ENCODE measurements around the gene FBXO10. TPM values are rescaled to one million over a fixed set of nuclear protein-coding genes. Genes with fewer than 3 reads are reported as not detected.

Gene FBXO10
- total RNA-seq, 1 experiment from 2014 or later = 5.3 TPM

DNA sequence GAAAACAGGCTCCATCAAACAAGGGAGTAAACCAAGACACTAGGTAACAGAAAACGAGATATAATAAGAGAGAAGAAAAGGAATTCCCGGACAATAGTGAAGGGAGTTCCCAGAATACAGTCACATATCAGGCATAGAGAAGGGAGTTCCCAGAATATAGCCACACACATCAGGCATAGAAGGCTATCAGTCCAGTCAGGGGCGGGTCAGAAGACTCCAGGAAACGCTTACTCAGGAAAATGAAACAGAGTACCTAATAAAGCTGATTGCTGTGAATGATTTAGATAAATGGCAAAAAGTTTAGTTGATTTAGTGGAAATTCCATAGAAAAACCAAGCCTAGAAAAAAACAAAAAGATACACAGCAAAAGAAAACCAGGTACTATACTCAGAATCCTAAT lies 11.3 kb upstream of the FBXO10 start:
- Histone ChIP-seq H4K20me1 (ENCODE audit: insufficient read depth) (peaks cover 58% of the 10 kb centered on the region; the same call in 1 of the 2 replicates), H3K9ac (ENCODE audit: low read length) (no peak overlapping the region), H3K4me3 (replicated peaks in 1 of 2; ENCODE audit: low read depth in 1 of 2, low read length in 2 of 2) (no peak overlapping the region), H3K79me2 (ENCODE audit: insufficient read depth, low read length) (peaks cover 100% of the 10 kb centered on the region), H3K36me3 (ENCODE audit: control insufficient read depth in 1 of 2, insufficient read depth in 2 of 2, low read length in 2 of 2) (peaks cover 49 to 67% of the 10 kb centered on the region in 2 experiments), H3K9me3 (ENCODE audit: control insufficient read depth in 1 of 2, insufficient read depth in 1 of 2, low read depth in 1 of 2, low read length in 2 of 2) (no peaks in the 10 kb centered on the region), H3K9me2 (ENCODE audit: insufficient read depth) (no peaks in the 10 kb centered on the region), H2AFZ (ENCODE audit: low read depth, low read length, poor library complexity, severe bottlenecking) (no peak overlapping the region), H3K4me2 (ENCODE audit: low read length) (no peak overlapping the region), H3K27me3 (ENCODE audit: insufficient read depth, low read length) (no peaks in the 10 kb centered on the region), H3K4me1 (ENCODE audit: control insufficient read depth in 1 of 2, insufficient read depth in 2 of 2, low read length in 2 of 2) (peaks cover 12 to 15% of the 10 kb centered on the region in 2 experiments), H3K27ac (ENCODE audit: low read depth, low read length) (no peak overlapping the region)
- ATAC-seq = no peak
- POLR2A ChIA-PET = no interaction called here
- CTCF ChIA-PET = no interaction called here
- no peak for TF ChIP-seq RAD21 (IDR thresholded peaks at IDR 0.05; ENCODE audit: low read depth)
- no peak for TF ChIP-seq TCF7L2 (IDR thresholded peaks at IDR 0.05; ENCODE audit: borderline replicate concordance, extremely low read depth, insufficient read depth, insufficient read length)
- RAD21 ChIA-PET (ENCODE audit: low non-redundant PET in 1 of 2, low total read pairs in 2 of 2, uncharacterized antibody in 2 of 2, unreplicated experiment in 2 of 2) = no interaction called here
- intact Hi-C loops (cut with micrococcal nuclease) = loop anchor here (10.0 kb wide), 3 partner anchors 103 to 817 kb away; partner anchors contain the start of genes EXOSC3 and POLR1E
- no peak for DNase-seq (ENCODE audit: low read depth, low spot score)
- no TSS peak for BruUV-seq (replicated peaks)

DNA sequence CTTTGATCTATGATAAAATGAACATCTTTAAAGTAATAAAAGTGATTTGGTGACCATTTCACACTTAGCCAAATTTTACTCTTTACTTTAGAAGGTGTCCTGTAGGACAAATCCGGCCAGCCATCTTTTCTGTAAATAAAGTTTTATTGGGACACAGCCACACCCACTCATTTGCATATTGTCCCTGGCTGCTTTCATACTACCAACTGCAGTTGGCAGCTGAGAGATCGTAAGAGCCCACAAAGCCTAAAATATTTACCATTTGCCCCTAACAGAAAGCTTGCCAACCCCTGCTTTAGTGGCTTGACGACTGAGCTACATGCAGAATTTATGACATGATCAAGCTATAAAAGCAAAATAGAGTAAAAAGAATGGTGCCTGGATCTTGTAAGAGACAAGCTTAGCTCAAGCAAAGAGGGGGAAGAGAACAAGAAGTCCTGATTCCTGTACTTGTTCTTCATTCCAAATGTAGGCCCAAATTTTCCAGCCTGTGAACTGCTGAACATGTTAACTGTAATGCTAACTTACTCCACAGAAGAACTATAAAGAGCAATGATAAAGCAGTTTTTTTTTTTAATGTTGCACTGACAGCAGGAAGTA lies 7.4 kb upstream of the FBXO10 start:
- DNase-seq (ENCODE audit: low read depth, low spot score) = no peak
- TF ChIP-seq SP1 (IDR thresholded peaks at IDR 0.05; ENCODE audit: low read depth) (no peak), TCF7L2 (IDR thresholded peaks at IDR 0.05; ENCODE audit: borderline replicate concordance, extremely low read depth, insufficient read depth, insufficient read length) (no peak), ELF1 (IDR thresholded peaks at IDR 0.05; ENCODE audit: borderline replicate concordance, low read depth) (no peak), ZNF274 (IDR thresholded peaks at IDR 0.05; ENCODE audit: low read depth, low read length) (no peak), ZFX (IDR thresholded peaks at IDR 0.05) (no peak), FOSL1 (IDR thresholded peaks at IDR 0.05; ENCODE audit: low read depth) (no peak), SRF (IDR thresholded peaks at IDR 0.05; ENCODE audit: low read depth) (no peak), SIN3A (IDR thresholded peaks at IDR 0.05; ENCODE audit: low read depth) (no peak), POLR2A (IDR thresholded peaks at IDR 0.05; ENCODE audit: borderline replicate concordance, extremely low read depth, insufficient read depth, insufficient read length) (no peak), EZH2 (IDR thresholded peaks at IDR 0.05) (no peak), JUND (IDR thresholded peaks at IDR 0.05) (no peak), EZH2phosphoT487 (IDR thresholded peaks at IDR 0.05; ENCODE audit: borderline replicate concordance) (no peak)
- TF ChIP-seq, protein P1, sequence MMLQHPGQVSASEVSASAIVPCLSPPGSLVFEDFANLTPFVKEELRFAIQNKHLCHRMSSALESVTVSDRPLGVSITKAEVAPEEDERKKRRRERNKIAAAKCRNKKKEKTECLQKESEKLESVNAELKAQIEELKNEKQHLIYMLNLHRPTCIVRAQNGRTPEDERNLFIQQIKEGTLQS (IDR thresholded peaks at IDR 0.05) = no peak
- TF ChIP-seq, protein P2, sequence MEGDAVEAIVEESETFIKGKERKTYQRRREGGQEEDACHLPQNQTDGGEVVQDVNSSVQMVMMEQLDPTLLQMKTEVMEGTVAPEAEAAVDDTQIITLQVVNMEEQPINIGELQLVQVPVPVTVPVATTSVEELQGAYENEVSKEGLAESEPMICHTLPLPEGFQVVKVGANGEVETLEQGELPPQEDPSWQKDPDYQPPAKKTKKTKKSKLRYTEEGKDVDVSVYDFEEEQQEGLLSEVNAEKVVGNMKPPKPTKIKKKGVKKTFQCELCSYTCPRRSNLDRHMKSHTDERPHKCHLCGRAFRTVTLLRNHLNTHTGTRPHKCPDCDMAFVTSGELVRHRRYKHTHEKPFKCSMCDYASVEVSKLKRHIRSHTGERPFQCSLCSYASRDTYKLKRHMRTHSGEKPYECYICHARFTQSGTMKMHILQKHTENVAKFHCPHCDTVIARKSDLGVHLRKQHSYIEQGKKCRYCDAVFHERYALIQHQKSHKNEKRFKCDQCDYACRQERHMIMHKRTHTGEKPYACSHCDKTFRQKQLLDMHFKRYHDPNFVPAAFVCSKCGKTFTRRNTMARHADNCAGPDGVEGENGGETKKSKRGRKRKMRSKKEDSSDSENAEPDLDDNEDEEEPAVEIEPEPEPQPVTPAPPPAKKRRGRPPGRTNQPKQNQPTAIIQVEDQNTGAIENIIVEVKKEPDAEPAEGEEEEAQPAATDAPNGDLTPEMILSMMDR (IDR thresholded peaks at IDR 0.05 in 2 of 3, conservative IDR thresholded peaks at IDR 0.05 in 1 of 3; ENCODE audit: borderline replicate concordance in 1 of 3, insufficient read depth in 1 of 3, low read depth in 2 of 3, low read length in 2 of 3) = no peak
- TF ChIP-seq, protein P3, sequence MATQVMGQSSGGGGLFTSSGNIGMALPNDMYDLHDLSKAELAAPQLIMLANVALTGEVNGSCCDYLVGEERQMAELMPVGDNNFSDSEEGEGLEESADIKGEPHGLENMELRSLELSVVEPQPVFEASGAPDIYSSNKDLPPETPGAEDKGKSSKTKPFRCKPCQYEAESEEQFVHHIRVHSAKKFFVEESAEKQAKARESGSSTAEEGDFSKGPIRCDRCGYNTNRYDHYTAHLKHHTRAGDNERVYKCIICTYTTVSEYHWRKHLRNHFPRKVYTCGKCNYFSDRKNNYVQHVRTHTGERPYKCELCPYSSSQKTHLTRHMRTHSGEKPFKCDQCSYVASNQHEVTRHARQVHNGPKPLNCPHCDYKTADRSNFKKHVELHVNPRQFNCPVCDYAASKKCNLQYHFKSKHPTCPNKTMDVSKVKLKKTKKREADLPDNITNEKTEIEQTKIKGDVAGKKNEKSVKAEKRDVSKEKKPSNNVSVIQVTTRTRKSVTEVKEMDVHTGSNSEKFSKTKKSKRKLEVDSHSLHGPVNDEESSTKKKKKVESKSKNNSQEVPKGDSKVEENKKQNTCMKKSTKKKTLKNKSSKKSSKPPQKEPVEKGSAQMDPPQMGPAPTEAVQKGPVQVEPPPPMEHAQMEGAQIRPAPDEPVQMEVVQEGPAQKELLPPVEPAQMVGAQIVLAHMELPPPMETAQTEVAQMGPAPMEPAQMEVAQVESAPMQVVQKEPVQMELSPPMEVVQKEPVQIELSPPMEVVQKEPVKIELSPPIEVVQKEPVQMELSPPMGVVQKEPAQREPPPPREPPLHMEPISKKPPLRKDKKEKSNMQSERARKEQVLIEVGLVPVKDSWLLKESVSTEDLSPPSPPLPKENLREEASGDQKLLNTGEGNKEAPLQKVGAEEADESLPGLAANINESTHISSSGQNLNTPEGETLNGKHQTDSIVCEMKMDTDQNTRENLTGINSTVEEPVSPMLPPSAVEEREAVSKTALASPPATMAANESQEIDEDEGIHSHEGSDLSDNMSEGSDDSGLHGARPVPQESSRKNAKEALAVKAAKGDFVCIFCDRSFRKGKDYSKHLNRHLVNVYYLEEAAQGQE (IDR thresholded peaks at IDR 0.05; ENCODE audit: low read depth) = no peak

More for the DNA sequence above, 7.4 kb upstream of the FBXO10 start:
- peaks cover 63 to 72% of the 10 kb centered on the region in 2 experiments for H3K36me3 ChIP-seq (ENCODE audit: control insufficient read depth in 1 of 2, insufficient read depth in 2 of 2, low read length in 2 of 2)
- no peak overlapping the region for H3K27ac ChIP-seq (ENCODE audit: low read depth, low read length)
- H3K9me3 ChIP-seq (ENCODE audit: control insufficient read depth in 1 of 2, insufficient read depth in 1 of 2, low read depth in 1 of 2, low read length in 2 of 2) = no peaks in the 10 kb centered on the region
- intact Hi-C loops (cut with micrococcal nuclease) = loop anchor here (2.0 to 10.0 kb wide), 5 partner anchors 99 to 821 kb away; partner anchors contain the start of genes EXOSC3 and POLR1E
- RAD21 ChIA-PET (ENCODE audit: low non-redundant PET in 1 of 2, low total read pairs in 2 of 2, uncharacterized antibody in 2 of 2, unreplicated experiment in 2 of 2) = no interaction called here
- H3K4me3 ChIP-seq (replicated peaks in 1 of 2; ENCODE audit: low read depth in 1 of 2, low read length in 2 of 2) = no peak overlapping the region
- CTCF ChIA-PET = interaction anchor here (1.0 kb wide), 1 partner anchor 9 kb away, joined by 4 read pairs; the partner anchor contains the start of gene TOMM5
- no peak overlapping the region for H2AFZ ChIP-seq (ENCODE audit: low read depth, low read length, poor library complexity, severe bottlenecking)
- peaks cover 99% of the 10 kb centered on the region for H3K79me2 ChIP-seq (ENCODE audit: insufficient read depth, low read length)
- H3K9me2 ChIP-seq (ENCODE audit: insufficient read depth) = no peaks in the 10 kb centered on the region
- no peaks in the 10 kb centered on the region for H3K27me3 ChIP-seq (ENCODE audit: insufficient read depth, low read length)
- no peaks in the 10 kb centered on the region for H3K4me1 ChIP-seq (ENCODE audit: control insufficient read depth in 1 of 2, insufficient read depth in 2 of 2, low read length in 2 of 2)
- H4K20me1 ChIP-seq (ENCODE audit: insufficient read depth) = peaks cover 48% of the 10 kb centered on the region; the same call in 1 of the 2 replicates
- ATAC-seq = no peak
- H3K4me2 ChIP-seq (ENCODE audit: low read length) = no peak overlapping the region
- BruUV-seq (replicated peaks) = no TSS peak
- no peak overlapping the region for H3K9ac ChIP-seq (ENCODE audit: low read length)
- POLR2A ChIA-PET = no interaction called here
